GM18873 (cell line): ENCODE measurements around the gene CANX.

Experiments
- ATAC-seq: cut with Tn5 transposase; IDR thresholded peaks from one replicate; pipeline ENCODE4 v1.9.1; 2021; ENCODE audit warnings: mild to moderate bottlenecking, moderate library complexity, moderate number of reproducible peaks; ENCODE audit not compliant: unreplicated experiment, low FRiP score

CANX gene

DNA sequence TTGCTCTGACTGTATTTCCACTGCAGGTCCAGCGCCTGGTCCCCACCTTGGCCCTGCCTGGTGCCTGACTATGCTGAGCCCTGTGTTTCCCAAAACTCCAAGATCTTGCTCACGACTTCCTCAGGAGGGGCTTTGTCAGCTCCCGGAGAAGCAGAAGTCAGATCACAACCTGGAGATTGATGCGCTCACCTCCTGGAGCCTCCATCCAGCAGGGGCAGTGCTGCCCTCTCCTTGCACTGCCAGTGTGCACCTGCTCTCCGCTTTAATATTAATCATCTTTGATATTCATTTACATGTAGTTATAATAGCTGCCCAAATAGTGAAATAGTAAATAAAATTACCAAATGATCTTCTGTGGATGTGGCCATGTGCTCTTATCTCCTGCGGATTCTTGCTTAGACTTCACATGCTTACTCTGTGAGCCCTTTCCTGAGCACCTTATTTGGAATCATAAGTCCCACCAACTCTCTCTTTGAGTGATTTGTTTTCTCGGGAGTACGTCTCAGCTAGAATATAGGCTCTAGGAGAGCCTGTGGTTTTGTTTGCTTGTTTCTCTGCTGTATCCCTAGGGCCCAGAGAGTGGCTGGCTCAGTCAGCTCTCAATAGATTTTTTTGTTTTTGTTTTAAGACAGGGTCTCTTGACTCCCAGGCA is 51.2 kb downstream of the CANX start:
- ATAC-seq = no peak

DNA sequence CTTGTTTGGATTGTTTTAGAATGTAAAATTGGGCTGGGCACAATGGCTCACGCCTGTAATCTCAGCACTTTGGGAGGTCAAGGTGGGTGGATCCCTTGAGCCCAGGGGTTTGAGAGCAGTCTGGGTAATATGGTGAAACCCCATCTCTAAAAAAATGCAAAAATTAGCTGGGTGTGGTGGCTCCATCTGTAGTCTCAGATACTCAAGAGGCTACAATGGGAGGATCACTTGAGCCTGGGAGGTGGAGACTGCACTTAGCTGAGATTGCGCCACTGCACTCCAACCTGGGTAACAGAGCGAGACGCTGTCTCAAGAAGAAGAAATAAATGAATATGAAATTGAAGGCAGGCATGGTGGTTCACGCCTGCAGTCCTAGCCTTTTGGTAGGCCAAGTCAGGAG is 55.2 kb downstream of the CANX start:
- ATAC-seq = no peak

DNA sequence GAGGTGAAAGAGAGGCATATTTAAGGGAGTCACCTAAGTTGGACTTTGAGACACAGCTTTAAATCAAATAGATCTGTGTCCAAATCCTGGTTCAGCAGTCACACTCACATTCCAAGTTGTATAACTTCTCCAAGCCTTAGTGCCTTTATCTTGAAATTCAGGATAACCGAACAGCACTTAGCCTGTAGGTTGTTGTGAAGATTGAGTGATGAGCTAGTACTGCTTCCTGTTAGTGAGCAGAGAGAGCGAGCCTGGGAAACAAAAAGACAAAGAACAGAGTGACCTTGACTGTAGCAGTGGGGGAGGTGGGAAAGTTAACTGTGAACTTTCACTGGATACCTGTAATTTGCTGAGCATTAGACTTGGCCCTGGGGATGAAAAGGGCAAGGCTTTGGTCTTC is 56.3 kb downstream of the CANX start:
- no peak for ATAC-seq

DNA sequence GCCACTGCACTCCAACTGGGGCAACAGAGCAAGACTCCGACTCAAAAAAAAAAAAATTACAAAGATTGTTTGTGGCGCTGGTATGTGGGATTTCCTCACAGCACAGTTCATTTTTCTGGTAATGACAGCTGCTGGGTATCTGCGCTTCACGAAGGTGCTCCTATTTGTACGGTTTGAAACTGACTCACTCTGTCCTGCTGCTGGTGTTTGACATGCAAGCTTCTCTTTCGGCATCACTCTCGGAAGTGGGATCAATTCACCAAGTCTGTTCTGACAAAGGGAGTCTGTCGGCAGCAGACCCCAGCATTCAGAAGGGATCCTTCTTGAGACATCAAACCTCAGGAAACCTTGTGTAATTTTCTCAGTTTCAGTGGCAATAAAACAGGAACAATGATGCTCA is 60.2 kb downstream of the CANX start:
- no peak for ATAC-seq

DNA sequence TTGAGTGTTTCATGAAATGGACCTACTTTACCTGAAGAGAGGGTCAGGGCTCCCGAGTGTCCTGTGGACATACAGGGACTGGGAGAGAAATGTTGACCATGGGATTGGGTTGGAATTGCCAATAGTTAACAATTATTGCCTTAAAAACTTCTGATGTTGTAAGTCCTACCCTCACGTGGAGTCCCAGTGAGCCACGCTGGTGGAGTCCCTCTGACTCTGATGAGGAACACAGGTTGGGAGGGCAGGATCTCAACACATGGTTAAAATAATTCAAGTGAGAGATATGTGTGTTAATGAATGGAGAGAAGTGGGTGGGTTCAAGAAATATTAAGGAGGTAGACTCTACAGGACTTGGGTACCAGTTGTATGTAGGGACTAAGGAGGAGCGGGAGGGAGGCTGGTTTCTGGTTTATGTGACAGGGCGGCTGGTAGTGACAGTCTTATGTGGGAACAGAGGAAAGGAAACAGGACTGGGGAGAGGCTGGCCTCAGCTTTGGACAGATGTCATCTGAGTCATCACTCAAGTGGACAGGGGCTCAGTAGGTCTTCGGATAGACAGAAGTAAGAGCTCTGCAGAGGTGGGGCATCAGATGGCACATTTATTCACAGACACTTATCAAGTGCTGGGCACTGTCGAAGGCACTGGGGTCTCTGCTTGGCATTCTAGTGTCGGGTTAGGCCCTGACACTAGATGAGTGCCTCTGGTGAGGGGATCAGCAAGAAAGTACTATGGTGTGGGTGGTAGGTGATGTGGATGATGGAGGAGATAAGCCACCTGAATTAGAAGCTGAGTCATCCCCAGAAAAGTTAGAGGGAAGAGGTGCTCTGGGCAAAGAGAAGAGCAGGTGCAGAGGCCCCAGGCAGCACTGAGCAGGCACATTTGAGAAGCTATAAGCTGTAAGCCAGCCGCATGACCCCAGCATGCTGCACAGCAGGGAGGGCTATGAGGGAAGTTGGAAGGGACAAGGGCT is 61.1 kb downstream of the CANX start:
- ATAC-seq = no peak

GRCh38 chr5:179762079-179762780 is 63.5 kb downstream of the CANX start:
- ATAC-seq = no peak

- ATAC-seq = no peak
These were observed 64.0 kb downstream of the CANX start for GRCh38 chr5:179762781-179763176.

DNA sequence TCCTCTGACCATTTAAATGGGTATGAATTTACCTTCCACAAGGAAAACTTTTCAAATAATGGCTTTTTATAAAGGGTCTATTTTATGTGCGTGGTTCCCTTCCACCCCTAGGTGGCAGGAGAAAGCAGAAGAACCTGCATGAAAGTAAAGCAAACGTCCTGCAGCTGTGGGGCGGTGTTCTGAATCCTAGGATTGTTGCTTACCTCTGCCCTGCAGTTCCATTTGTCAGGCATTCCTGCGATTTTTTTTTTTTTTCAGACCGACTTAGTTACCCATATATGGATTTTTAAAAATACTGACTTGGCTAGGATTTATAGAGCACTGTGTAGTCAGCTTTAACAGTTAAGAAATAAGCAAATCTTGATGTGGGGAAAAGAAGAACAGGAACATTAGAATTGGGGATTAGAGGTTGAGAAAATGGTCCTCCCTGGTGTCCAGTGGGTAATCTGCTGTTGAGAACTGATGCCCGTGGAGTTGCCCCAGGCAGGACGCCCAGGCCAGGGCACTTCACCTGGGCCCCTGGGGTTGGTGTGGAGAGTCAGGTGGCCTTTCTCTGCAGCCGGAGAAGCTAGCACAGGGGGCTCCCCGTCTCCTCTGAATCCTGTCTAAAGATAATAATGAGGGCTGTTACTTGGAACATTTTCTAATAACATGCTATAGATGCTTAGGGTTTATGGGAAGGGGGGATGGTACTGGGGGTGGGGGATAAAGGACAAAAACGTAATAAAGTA is 64.6 kb downstream of the CANX start:
- ATAC-seq = no peak

- ATAC-seq = no peak
These were observed 65.3 kb downstream of the CANX start for GRCh38 chr5:179764056-179764455.

DNA sequence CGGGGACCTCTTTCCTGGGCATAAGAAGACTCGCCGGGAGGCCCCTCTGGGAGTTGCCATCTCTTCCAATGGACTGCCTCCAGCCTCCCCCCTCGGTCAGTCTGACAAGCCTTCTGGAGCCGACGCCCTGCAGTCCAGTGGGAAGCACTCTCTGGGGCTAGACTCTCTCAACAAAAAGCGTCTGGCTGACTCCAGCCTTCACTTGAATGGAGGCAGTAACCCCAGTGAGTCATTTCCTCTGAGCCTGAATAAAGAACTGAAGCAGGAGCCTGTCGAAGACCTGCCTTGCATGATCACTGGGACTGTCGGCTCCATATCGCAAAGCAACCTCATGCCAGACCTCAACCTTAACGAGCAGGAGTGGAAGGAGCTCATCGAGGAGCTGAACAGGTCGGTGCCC is 66.6 kb downstream of the CANX start:
- no peak for ATAC-seq

- no peak for ATAC-seq
These were observed 67.4 kb downstream of the CANX start for GRCh38 chr5:179766021-179766725.

- ATAC-seq = no peak
These were observed 68.1 kb downstream of the CANX start for GRCh38 chr5:179766726-179767455.

GRCh38 chr5:179767496-179768100 is 68.8 kb downstream of the CANX start:
- no peak for ATAC-seq

DNA sequence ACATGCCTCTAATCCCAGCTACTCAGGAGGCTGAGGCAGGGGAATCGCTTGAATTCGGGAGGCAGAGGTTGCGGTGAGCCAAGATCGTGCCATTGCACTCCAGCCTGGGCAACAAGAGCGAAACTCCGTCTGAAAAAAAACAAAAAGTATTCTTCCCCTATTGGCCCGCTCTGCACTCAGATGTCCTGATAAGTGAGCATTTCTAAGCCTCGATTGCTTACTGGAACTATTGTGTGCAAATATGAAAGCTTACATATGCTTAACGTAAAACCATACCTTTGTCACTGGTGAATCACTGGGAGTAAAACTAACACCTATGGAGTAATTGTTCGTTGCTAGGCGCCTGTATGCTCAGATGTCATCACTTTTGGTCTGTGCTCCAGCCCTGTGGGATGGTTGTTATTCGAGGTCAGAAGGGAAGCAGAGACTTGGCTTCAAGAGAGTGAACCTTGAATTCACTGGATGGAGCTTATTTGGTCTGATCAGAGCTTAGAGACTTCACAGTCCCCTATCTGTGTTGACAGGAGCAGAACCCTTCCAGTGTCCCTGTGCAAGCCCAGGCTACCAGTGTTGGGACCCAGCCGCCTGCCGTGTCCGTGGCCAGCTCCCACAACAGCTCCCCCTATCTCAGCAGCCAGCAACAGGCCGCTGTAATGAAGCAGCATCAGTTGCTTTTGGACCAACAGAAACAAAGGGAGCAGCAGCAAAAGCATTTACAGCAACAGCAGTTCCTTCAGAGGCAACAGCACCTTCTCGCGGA is 69.7 kb downstream of the CANX start:
- ATAC-seq = no peak

DNA sequence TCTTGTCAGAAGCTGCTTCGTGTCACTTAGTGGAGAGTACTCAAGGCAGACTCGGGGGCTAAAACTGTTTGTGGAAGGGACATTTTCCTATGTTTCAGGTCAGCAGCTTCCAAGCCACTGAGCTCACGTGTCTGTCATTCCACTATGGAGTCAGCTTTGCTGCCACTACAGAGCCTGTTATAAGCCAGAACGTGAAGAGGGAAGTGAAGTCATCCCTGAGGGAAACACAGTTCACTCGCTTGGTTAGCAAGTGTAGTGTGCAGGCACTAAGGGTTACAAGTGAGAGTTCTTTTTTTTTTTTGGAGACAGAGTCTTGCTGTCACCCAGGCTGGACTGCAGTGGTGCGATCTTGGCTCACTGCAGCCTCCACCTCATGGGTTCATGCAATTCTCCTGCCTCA is 70.5 kb downstream of the CANX start:
- ATAC-seq = no peak

GRCh38 chr5:179769796-179770195 is 71.0 kb downstream of the CANX start:
- no peak for ATAC-seq

DNA sequence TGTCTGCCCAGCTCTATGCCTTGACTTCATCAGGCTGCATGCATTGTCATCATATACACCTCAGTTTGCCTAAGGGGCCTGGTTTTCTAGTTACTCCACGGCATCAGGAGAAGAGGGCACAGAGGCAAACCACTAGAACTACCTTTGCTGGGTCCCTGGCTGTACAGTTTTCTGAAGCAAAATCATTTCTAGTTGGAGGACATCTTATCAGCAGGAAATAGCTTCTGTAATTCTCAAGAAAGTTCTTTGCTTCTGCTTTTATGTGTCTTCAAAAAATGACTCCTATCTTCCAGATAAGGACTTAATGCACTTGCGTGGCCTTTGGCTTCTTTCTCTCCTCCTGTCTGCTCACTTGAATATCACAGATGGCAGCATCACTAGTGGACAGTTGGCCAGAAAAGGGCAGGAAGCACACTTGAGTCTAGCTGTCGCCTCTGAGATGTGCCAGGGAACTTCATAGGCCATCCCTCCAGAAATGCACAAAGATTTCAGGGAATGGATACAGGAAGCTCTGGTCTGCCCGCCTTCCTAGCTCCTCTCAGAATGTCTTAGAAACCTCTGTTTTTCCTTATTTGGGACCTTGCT is 72.6 kb downstream of the CANX start:
- no peak for ATAC-seq

DNA sequence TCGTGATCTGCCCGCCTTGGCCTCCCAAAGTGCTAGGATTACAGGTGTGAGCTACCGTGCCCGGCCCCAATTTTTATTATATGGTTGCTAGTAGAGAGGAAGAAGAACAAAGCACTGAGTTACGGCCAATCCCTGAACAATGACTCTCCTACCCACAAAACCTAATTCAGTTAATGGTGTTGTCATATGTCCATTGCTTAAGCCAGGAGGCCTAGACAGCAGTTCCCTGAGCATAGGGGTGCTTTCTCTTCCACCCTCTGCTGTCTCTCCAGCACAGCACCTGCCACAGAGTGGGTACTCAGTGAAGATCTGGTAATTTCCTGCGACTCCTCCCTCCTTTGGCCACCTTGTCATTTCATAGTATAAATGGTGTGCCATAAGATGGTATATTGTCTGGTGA is 73.6 kb downstream of the CANX start:
- ATAC-seq = no peak
